NOMO-1 (cell line): Measurements from ENCODE around the gene NOC2L.

Source experiments
- DNase-seq, 2 experiments: peaks; one replicate each; lab custom pipeline; 2025; ENCODE audit not compliant: unreplicated experiment in 2 of 2; lab: John Stamatoyannopoulos, UW

Gene NOC2L

DNA sequence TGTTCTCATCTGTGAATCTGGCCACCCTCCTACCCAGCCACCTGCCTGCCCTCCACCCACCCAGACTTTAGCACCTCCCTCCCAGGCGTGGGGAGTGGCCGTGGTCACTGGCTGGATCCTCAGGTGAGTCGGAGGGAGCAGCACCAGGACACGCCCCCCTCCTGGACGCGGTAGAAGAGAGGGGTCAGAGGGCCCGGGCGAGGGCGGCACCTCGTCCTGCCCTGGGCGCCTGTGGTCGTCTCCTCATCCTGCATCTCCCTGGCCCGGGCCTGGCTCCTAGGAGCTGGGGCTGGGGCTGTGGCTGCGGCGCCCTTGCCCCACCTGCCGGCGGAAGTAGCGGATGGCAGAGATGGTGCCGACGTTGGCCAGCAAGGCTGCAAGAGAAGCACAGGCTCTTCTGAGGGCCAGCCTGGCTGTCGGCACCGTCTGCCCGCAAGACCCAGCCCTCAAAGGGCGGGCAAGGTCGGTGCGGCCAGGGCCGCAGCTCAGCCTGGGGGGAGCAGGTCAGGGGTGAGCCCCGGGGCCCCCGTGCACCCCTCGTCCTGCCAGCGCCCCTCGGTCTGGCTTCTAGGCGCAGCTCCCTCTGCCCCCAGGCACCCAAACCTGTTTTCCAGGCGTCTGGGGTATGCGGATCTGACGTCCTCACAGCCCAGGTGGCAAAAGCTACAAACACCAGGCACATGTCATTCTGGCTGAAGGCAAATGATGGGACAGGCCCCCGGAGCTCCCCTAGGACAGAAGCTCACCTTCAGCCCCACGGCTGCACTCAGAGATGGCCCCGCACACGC, 17.0 kb upstream of the NOC2L start:
- DNase-seq, result peak; percentile 37 to 66

- no peak for DNase-seq
Observed at GRCh38 chr1:975365-975764, 16.3 kb upstream of the NOC2L start.

DNA sequence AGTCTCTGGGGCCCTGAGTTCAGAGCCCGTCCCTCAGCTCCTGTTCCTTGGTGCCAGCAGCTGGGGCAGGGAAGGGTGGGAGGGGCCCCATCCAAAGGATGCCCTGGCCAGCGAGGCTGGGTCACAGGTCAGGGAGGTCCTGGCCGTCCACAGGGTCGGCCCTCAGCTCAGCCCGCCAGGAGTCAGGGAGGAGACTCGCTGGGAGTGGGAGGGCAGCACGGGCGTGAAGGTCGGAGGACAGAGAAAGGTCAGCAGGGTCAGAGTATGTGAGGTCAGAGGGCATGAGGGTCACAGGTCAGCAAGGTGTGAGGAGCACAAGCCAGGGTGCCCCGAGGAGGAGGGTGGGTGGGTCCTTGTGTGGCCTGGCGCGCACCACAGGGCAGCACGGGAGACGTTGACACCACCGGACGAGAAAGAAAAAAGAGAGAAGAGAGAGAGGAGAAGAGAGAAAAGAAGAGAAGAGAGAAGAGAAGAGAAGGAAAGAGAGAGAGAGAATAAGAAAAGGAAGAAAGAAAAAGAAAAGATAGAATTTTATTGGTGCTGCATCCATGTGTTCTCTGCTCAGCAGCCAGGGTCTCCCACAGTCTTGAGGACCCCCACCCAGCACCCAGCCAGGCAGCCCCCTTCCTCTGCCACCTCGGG, 15.8 kb upstream of the NOC2L start:
- DNase-seq, result no peak

GRCh38 chr1:974293-974640, 15.2 kb upstream of the NOC2L start:
- DNase-seq, result no peak

DNA sequence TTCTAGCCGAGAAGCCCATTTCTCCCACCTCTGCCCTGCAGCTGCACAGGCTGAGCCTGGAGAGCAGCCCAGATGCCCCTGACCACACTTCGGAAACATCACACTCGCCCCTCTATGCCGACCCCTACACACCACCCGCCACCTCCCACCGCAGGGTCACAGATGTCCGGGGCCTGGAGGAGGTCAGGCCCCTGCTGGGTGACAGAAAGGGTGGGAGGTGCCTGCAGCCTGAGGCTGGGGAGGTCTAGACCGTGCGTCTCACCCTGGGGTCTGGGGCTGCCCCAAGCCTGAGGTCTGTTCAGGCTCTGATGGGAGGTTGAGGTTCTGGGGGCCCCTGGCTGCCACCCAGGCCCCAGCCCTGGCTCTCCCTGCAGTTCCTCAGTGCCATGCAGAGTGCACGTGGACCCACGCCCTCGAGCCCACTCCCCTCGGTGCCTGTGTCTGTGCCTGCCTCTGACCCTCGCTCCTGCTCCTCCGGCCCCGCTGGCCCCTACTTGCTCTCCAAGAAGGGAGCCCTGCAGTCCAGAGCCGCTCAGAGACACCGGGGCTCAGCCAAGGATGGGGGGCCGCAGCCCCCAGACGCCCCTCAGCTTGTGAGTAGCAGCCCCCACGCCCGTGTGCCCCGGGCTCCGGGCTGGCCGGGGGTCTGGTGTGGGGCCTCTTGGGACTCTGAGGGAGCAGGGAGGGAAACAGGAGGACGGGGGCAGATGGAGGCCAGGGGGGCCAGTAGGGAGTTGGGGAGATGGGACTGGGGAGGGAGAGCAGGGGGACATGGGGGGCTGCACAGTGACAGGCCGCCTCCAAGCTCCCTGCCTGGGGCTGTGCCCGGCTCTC, 14.6 kb upstream of the NOC2L start:
- no peak for DNase-seq

GRCh38 chr1:972726-973458, 13.8 kb upstream of the NOC2L start:
- DNase-seq, result no peak

GRCh38 chr1:971751-972506, 12.9 kb upstream of the NOC2L start:
- DNase-seq, result no peak

DNA sequence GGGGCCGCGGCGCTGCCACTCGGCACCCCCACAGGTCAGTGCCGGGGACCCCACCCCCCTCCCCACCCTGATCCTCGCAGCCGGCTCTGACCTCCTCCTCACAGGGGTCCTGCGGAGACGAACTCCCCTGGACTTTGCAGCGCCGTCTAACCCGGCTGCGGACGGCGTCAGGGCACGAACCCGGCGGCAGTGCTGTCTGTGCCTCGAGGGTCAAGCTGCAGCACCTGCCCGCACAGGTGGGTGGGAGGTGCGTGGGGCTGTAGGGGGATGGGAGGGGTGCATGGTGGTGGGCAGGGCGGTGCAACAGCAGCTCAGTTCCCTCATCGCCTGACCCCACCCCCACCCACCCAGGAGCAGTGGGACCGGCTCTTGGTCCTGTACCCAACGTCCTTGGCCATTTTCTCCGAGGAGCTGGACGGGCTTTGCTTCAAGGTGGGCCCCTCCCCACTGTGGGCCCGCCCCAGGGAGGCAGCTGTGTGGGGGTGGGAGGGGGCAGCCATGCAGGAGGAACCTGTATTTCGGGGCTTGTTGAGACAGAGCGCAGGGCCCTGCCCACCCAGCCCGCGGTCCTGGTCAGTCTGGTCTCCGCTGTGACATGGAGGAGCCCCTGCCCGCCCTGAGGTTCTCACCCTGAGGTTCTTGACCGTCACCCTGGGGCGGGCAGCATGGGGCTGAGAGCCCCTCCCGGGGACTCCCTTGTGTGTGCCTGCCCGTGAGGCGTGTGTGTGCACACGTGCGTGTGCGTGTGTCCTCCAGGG, 12.1 kb upstream of the NOC2L start:
- no peak for DNase-seq

DNA sequence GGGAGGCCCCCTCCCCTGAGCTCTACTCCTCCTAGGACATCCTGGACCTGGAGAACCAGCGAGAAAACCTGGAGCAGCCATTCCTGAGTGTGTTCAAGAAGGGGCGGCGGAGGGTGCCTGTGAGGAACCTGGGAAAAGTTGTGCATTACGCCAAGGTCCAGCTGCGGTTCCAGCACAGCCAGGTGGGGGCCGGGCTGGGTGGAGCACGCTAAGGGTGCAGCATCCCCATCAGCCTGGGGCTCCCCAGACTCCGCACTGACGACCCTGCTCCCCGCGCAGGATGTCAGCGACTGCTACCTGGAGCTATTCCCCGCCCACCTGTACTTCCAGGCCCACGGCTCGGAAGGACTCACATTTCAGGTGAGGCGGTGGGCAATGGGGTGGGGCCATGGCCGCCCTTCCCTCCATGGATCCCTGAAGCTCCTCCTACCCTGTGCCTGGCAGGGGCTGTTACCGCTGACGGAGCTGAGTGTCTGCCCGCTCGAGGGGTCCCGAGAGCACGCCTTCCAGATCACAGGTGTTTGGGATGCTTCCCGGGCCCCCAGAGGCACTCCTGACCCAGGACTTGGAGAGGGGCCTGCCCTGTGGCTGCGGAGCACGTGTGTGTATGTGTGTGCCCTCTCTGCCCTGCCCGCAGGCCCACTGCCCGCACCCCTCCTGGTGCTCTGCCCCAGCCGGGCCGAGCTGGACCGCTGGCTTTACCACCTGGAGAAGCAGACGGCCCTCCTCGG, 11.4 kb upstream of the NOC2L start:
- DNase-seq, result no peak

DNA sequence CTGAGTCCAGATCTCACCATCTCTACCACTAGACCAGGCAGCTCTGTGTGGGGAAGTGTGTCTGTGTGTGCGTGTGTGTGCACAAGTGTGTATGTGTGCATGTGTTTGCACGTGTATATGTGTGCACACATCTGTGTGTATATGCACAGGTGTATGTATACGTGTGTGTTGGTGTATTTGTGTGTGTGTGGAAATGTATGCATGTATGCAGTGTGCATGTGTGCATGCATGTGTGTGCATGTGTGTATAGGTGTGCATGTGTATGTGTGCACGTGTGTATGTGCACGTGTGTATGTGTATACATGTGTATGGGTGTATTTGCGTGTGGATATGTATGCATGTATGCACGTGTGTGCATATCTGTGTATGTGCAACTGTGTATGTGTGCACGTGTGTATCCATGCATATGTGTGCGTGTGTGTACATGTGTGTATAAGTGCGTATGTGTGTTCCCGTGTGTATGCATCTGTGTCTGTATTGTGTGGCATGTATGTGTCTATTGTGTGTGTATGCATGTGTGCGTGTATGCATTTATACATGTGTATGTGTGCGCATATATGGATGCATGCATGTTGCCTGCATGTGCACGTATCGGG, 10.3 kb upstream of the NOC2L start:
- DNase-seq, result no peak

DNA sequence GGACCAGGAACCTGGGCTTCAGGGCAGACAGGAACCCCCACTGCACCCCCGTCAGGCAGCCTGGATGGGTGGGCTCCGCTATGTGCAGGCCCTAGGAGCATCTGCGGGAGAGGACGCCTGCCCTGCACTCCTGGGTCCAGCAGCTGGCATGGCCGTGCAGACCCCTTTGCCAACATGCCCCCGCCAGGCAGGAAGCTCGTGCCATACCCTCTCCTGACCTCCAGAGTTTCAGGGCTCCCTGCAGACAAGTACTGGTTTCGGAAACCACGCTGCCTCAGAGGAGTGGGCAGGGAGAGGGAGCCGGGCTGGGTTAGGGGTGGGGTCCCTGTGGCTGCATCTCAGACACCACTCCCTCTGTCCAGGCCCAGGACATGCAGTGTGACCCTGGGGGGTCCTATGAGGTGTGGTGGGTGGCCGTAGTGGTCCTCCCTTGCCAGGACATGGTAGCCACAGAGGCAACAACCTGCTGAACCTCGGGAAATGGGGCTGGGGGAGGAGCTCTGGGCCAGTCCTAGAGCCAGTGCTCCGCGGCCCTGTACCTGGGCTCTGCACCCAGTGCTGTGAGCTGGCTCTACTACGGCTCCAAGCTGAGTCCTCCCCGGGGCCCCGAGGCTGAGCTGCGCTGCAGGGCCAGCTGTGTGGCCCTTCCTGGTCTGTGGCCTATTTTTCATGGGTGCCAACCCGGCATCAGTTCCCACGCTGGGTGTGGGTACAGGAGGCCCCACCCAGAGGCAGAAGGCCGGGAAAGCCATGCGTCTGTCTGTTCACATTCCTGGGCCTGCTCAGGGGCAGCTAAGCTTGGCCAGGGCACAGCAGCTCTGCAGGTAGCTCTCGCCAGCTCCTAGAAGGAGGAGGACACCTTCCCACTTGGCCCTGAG, 8.6 kb upstream of the NOC2L start:
- DNase-seq, result no peak

DNA sequence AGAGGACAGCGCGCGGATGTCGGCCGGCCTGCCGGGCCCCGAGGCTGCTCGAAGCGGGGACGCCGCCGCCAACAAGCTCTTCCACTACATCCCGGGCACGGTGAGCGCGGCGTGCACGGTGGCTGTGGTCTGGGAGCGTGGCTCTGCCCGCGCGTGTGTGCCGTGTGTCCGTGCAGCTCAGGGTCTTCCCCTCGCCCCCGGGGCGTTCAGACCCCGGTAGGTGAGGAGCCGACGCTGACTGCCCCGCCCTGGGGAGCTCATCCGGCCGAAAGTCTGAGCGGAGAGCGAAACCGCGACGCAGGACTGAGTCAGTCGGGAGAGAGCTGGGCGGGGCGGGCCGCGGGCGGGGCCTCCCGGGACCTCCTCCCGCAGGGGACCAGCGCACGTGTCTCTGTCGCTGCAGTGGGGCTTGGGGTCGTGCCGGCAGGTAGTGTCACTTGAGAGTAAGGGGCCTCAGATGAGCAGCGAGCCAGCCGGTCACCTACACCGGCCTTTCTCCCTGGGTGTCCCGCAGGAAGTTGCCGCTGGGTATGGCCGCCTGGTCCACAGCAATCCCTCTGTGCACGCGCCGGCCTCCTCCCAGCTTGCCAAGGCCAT, 7.7 kb upstream of the NOC2L start:
- DNase-seq, result peak; percentile 46 to 58

DNA sequence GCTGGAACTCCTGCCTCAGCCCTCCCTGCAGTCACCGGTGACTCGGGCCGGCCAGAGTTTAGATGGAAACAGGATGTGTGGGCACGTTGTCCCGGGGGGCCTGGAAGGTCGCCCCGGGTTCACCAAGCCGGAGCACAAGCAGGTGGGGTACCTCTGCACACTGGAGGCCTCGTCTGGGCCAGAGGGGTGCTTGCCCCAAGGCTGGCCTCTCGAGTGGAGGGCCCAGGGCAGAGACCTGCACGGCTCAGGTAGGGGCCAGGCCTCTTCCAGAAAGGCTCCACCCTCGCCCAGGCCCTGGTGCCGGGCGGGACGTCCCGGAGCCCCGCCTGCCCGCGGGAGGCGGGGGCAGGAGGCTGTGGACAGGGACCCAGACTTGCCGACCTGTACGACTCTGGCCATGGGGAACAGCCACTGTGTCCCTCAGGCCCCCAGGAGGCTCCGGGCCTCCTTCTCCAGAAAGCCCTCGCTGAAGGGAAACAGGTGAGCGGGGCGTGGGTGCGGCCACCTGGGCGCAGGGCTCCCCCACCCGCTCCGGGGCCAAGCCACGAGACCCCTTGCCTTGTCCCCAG, 7.2 kb upstream of the NOC2L start, which contains the start of gene PLEKHN1:
TSS of gene PLEKHN1 (plus strand) at position 348 of the 569 bp plus-strand sequence. CDS start at position 398, 50 bp downstream.
- DNase-seq, result no peak

- DNase-seq, result no peak
Observed at GRCh38 chr1:965526-966134, 6.6 kb upstream of the NOC2L start.

DNA sequence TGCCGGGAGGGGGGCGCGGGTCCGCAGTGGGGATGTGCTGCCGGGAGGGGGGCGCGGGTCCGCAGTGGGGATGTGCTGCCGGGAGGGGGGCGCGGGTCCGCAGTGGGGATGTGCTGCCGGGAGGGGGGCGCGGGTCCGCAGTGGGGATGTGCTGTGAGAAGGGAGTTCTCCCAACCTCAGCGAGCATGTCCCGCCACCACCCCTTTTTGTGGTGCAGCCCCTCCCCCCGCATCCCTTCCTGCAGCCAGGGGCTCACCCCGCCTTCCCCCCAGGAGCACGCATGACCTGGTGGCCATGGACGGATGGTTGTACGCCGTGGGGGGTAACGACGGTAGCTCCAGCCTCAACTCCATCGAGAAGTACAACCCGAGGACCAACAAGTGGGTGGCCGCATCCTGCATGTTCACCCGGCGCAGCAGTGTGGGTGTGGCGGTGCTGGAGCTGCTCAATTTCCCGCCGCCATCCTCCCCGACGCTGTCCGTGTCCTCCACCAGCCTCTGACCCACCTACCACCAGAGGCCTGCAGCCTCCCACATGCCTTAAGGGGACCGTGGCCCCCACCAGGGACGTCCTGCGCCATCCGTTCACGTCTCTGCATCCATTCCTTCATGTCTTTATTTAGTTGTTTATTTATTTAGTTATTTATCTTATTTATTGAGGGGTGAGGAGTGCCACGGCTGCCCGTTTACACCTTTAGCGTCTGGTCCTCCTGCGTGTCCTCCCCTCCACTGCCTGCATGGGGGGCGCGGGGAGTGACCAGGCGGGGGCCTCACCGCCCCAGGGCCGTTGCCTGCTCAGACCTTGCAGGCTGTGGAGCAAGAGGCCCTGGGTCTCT, 5.9 kb upstream of the NOC2L start:
- DNase-seq, result no peak
